DOHH2 (cell line): Measurements from ENCODE around the gene DXO.

Source experiments
- EZH2phosphoT487 ChIP-seq: fragments of 200-600 bp; sonication (generic); IDR thresholded peaks from 2 replicates; pipeline ENCODE4 v1.6.1; 2017; ENCODE audit warnings: borderline replicate concordance, mild to moderate bottlenecking, antibody characterized with exemption, low read length, moderate library complexity, mixed read lengths
- TF ChIP-seq, protein P1 (sequence below): fragments of 200-600 bp; sonication (generic); IDR thresholded peaks from one replicate; pipeline ENCODE4 v1.5.1; 2014; ENCODE audit warnings: antibody characterized with exemption, mild to moderate bottlenecking, low read depth, low read length; ENCODE audit not compliant: poor library complexity, severe bottlenecking

DNA sequence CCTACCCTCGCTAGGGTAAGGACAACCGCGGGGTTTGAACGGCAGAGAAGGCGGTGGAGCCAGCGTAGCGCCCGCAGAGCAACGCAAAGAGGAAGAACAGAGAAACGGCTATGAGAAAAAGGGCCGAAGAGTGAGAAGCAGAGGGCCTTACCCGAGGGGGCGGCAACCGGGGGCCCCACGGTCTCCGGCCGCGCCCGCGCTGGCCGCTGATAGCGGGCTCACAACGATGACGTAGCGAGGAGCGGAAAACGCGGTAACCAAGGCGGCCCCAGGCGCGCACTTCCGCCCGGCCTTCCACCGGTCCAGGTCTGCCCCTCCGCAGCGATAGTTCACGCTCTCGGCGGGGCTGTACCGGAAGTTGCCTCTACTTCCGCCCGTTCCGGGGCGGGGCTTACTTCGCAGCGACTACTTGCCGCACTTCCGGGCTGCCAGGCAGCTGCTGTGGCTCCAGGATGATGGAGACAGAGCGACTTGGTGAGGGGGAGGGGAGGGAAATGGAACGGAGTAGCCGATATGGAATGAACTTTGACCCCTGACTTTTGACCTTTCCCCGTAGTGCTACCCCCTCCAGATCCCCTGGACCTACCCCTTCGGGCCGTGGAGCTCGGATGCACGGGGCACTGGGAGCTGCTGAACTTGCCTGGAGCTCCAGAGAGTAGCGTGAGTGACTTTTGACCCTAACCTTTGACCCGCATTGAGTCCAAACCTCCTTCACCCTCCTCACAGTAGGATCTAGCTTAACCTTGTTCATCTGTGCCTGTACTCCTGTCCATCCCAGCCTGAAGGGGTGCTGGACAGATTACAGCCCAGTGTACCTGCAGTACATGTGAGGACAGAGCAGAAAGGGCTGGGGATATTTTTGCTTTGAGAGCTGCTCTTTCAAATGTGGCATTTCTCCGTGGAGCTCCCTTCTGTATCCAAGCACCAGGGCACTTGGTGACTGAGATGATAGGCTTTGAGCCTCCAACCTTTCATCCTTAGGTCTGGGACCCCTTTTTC lies 12.9 kb downstream of the DXO start, which contains the start of the genes NELFE and SKIC2:
- TF ChIP-seq, protein P1, sequence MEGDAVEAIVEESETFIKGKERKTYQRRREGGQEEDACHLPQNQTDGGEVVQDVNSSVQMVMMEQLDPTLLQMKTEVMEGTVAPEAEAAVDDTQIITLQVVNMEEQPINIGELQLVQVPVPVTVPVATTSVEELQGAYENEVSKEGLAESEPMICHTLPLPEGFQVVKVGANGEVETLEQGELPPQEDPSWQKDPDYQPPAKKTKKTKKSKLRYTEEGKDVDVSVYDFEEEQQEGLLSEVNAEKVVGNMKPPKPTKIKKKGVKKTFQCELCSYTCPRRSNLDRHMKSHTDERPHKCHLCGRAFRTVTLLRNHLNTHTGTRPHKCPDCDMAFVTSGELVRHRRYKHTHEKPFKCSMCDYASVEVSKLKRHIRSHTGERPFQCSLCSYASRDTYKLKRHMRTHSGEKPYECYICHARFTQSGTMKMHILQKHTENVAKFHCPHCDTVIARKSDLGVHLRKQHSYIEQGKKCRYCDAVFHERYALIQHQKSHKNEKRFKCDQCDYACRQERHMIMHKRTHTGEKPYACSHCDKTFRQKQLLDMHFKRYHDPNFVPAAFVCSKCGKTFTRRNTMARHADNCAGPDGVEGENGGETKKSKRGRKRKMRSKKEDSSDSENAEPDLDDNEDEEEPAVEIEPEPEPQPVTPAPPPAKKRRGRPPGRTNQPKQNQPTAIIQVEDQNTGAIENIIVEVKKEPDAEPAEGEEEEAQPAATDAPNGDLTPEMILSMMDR, result no peak
- no peak for TF ChIP-seq EZH2phosphoT487
